ENCODE measurements around the gene CEACAM19. TPM values are rescaled to one million over a fixed set of nuclear protein-coding genes. Genes with fewer than 3 reads are reported as not detected.
A peak's percentile ranks its signal among the peaks of the same experiment; 100 is the strongest.

Gene CEACAM19
- total and polyA plus RNA-seq, 9 of the 15 experiments (the other 6 are each of a cell fraction or from before 2014, with no cell fraction given): 0.15 to 0.30 (median 0.23) TPM; not detected in 5

- TF ChIP-seq, protein P1, sequence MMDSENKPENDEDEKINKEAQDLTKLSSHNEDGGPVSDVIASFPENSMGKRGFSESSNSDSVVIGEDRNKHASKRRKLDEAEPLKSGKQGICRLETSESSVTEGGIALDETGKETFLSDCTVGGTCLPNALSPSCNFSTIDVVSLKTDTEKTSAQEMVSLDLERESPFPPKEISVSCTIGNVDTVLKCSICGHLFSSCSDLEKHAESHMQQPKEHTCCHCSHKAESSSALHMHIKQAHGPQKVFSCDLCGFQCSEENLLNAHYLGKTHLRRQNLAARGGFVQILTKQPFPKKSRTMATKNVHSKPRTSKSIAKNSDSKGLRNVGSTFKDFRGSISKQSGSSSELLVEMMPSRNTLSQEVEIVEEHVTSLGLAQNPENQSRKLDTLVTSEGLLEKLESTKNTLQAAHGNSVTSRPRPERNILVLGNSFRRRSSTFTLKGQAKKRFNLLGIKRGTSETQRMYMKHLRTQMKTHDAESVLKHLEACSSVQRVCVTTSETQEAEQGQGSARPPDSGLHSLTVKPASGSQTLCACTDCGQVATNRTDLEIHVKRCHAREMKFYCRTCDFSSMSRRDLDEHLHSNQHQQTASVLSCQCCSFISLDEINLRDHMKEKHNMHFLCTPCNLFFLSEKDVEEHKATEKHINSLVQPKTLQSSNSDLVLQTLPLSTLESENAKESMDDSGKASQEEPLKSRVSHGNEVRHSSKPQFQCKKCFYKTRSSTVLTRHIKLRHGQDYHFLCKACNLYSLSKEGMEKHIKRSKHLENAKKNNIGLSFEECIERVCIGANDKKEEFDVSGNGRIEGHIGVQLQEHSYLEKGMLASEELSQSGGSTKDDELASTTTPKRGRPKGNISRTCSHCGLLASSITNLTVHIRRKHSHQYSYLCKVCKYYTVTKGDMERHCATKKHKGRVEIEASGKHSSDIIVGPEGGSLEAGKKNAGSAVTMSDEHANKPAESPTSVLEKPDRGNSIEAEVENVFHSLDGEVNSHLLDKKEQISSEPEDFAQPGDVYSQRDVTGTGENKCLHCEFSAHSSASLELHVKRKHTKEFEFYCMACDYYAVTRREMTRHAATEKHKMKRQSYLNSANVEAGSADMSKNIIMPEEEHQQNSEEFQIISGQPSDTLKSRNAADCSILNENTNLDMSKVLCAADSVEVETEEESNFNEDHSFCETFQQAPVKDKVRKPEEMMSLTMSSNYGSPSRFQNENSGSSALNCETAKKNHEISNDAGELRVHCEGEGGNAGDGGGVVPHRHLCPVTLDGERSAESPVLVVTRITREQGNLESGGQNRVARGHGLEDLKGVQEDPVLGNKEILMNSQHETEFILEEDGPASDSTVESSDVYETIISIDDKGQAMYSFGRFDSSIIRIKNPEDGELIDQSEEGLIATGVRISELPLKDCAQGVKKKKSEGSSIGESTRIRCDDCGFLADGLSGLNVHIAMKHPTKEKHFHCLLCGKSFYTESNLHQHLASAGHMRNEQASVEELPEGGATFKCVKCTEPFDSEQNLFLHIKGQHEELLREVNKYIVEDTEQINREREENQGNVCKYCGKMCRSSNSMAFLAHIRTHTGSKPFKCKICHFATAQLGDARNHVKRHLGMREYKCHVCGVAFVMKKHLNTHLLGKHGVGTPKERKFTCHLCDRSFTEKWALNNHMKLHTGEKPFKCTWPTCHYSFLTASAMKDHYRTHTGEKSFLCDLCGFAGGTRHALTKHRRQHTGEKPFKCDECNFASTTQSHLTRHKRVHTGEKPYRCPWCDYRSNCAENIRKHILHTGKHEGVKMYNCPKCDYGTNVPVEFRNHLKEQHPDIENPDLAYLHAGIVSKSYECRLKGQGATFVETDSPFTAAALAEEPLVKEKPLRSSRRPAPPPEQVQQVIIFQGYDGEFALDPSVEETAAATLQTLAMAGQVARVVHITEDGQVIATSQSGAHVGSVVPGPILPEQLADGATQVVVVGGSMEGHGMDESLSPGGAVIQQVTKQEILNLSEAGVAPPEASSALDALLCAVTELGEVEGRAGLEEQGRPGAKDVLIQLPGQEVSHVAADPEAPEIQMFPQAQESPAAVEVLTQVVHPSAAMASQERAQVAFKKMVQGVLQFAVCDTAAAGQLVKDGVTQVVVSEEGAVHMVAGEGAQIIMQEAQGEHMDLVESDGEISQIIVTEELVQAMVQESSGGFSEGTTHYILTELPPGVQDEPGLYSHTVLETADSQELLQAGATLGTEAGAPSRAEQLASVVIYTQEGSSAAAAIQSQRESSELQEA (IDR thresholded peaks at IDR 0.05; ENCODE audit: low read depth): no peak
- TF ChIP-seq FOSL1 (tag; conservative IDR thresholded peaks at IDR 0.05): peak; percentile 75
- TF ChIP-seq, protein P2, sequence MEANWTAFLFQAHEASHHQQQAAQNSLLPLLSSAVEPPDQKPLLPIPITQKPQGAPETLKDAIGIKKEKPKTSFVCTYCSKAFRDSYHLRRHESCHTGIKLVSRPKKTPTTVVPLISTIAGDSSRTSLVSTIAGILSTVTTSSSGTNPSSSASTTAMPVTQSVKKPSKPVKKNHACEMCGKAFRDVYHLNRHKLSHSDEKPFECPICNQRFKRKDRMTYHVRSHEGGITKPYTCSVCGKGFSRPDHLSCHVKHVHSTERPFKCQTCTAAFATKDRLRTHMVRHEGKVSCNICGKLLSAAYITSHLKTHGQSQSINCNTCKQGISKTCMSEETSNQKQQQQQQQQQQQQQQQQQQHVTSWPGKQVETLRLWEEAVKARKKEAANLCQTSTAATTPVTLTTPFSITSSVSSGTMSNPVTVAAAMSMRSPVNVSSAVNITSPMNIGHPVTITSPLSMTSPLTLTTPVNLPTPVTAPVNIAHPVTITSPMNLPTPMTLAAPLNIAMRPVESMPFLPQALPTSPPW (CRISPR knock-in tag; IDR thresholded peaks at IDR 0.05): 0 out of 2 replicates have a peak, but pooled peaks have one; percentile 24
- no peak for TF ChIP-seq ELK3 (CRISPR knock-in tag; IDR thresholded peaks at IDR 0.05)
- TF ChIP-seq ZNF639 (CRISPR knock-in tag; conservative IDR thresholded peaks at IDR 0.05 in 1 of 2, IDR thresholded peaks at IDR 0.05 in 1 of 2): no peak
- no peak for TF ChIP-seq RCOR1 (IDR thresholded peaks at IDR 0.05; ENCODE audit: borderline replicate concordance in 1 of 2, low read depth in 2 of 2, low read length in 2 of 2)
- TF ChIP-seq CHD4 (IDR thresholded peaks at IDR 0.05; ENCODE audit: insufficient read depth, insufficient replicate concordance, low read depth, low read length, poor library complexity, severe bottlenecking): no peak
- no peak for TF ChIP-seq KLF10 (CRISPR knock-in tag; IDR thresholded peaks at IDR 0.05)
- TF ChIP-seq RB1 (IDR thresholded peaks at IDR 0.05; ENCODE audit: low read depth): no peak
- TF ChIP-seq TEAD4 (IDR thresholded peaks at IDR 0.05; ENCODE audit: low read length): peak; percentile 73
- no peak for TF ChIP-seq TEAD4 (CRISPR knock-in tag; IDR thresholded peaks at IDR 0.05; ENCODE audit: borderline replicate concordance)
- 0 out of 2 replicates have a peak, but pooled peaks have one; percentile 40 for TF ChIP-seq MEF2D (tag; conservative IDR thresholded peaks at IDR 0.05; ENCODE audit: low read depth)
- TF ChIP-seq MAFG (tag; conservative IDR thresholded peaks at IDR 0.05): no peak
Observed at GRCh38 chr19:44677019-44677811, 5.9 kb downstream of the CEACAM19 start (continued).
